ENCODE results near the gene GPR137B. TPM values are rescaled to one million over a fixed set of nuclear protein-coding genes. Genes with fewer than 3 reads are reported as not detected.

GPR137B gene
- total and polyA plus RNA-seq, 2 of the 4 experiments (the other 2 are of a cell fraction): 4.5 to 12.3 TPM

DNA sequence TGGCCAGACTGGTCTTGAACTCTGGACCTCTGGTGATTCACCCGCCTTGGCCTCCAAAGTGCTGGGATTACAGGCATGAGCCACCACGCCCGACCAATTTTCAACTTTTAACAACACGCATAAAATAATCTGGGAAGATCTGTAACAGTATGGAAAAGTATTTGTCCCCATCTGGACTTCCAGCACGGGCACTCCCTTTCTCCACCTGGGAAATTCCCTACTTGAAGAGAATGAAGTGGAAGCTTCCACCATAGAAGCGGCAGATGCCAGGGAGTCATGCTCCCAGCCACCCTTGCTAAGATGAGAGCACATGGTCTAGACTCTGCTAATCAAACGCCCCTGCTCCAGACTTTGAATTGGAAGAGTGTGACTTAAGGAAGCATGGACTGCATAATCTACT, 9.0 kb upstream of the GPR137B start:
- no peak for TF ChIP-seq MXI1 (IDR thresholded peaks at IDR 0.05; ENCODE audit: borderline replicate concordance, low read depth, low read length)
- no peak for TF ChIP-seq SMC3 (IDR thresholded peaks at IDR 0.05; ENCODE audit: low read depth, low read length)
- TF ChIP-seq MAZ (IDR thresholded peaks at IDR 0.05; ENCODE audit: borderline replicate concordance, low read depth, low read length): no peak
- no peak for TF ChIP-seq RFX5 (IDR thresholded peaks at IDR 0.05; ENCODE audit: low read depth, low read length)
- TF ChIP-seq RCOR1 (IDR thresholded peaks at IDR 0.05; ENCODE audit: insufficient replicate concordance, low read length): no peak
- no peak for TF ChIP-seq MAFK (IDR thresholded peaks at IDR 0.05; ENCODE audit: low read depth, low read length)
- TF ChIP-seq FOS (IDR thresholded peaks at IDR 0.05; ENCODE audit: low read depth, low read length): no peak
- TF ChIP-seq, protein P1, sequence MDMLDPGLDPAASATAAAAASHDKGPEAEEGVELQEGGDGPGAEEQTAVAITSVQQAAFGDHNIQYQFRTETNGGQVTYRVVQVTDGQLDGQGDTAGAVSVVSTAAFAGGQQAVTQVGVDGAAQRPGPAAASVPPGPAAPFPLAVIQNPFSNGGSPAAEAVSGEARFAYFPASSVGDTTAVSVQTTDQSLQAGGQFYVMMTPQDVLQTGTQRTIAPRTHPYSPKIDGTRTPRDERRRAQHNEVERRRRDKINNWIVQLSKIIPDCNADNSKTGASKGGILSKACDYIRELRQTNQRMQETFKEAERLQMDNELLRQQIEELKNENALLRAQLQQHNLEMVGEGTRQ (IDR thresholded peaks at IDR 0.05; ENCODE audit: low read depth, low read length): no peak
- TF ChIP-seq ELK1 (IDR thresholded peaks at IDR 0.05; ENCODE audit: borderline replicate concordance, low read depth, low read length): no peak
- no peak for TF ChIP-seq CEBPB (IDR thresholded peaks at IDR 0.05; ENCODE audit: low read depth, low read length)
- no peak for TF ChIP-seq BHLHE40 (IDR thresholded peaks at IDR 0.05; ENCODE audit: low read depth, low read length)
- no peak for TF ChIP-seq CTCF (conservative IDR thresholded peaks at IDR 0.05; ENCODE audit: low read depth, low read length)
- no peak overlapping the region for H4K91ac ChIP-seq (ENCODE audit: insufficient read depth, low read depth, low read length)

More for the DNA sequence above, 9.0 kb upstream of the GPR137B start:
- H3K23ac ChIP-seq (ENCODE audit: low read depth, low read length): no peak overlapping the region
- H3K79me1 ChIP-seq (ENCODE audit: low read depth in 1 of 2, low read length in 2 of 2): no peaks in the 10 kb centered on the region
- H3K4ac ChIP-seq (ENCODE audit: low read depth, low read length): no peak overlapping the region
- no peak overlapping the region for H3K9ac ChIP-seq (ENCODE audit: low read depth, low read length)
- H2BK15ac ChIP-seq (ENCODE audit: low read depth, low read length): no peak overlapping the region
- no peak overlapping the region for H3K4me2 ChIP-seq (ENCODE audit: low read depth, low read length)
- no peak overlapping the region for H2AK9ac ChIP-seq (replicated peaks; ENCODE audit: low read depth, low read length, poor library complexity)
- peaks cover 23% of the 10 kb centered on the region for H3K27me3 ChIP-seq (ENCODE audit: control insufficient read depth, insufficient read depth, low read length)
- no peaks in the 10 kb centered on the region for H3K9me1 ChIP-seq (ENCODE audit: insufficient read depth, low read length)
- H3K4me3 ChIP-seq (ENCODE audit: insufficient read depth, low read depth, low read length): no peak overlapping the region
- in situ Hi-C loops (cut with MboI; ENCODE audit: low sequenced_read_pairs) (no loop called here), dilution Hi-C loops (cut with HindIII; ENCODE audit: low sequenced_read_pairs, unreplicated experiment) (no loop called here), intact Hi-C loops (cut with micrococcal nuclease) (no loop called here)
- H4K20me1 ChIP-seq (ENCODE audit: insufficient read depth, low read length): no peaks in the 10 kb centered on the region
- no peak overlapping the region for H3K14ac ChIP-seq (replicated peaks; ENCODE audit: low read depth, low read length)
- no peaks in the 10 kb centered on the region for H3K4me1 ChIP-seq (ENCODE audit: control insufficient read depth, insufficient read depth, low read length)
- no peak overlapping the region for H2BK20ac ChIP-seq (ENCODE audit: low read depth, low read length)
- ChIA-PET POLR2A (ENCODE audit: unreplicated experiment) (no interaction called here), CTCF (interaction anchor here (0.9 kb wide), 1 partner anchor 8 kb away, joined by 3 read pairs; no protein-coding TSS in a partner anchor)
- no peak overlapping the region for H2BK120ac ChIP-seq (ENCODE audit: low read depth, low read length)
- DNase-seq (no peak), ATAC-seq (ENCODE audit: low read depth) (no peak)
- no CpG with 5 or more reads among the region's 7 CpGs for WGBS, 2 experiments (ENCODE audit: extremely low coverage in 2 of 2, insufficient read length in 1 of 2)
- H3K9me3 ChIP-seq (ENCODE audit: control insufficient read depth, insufficient read depth, low read length): no peaks in the 10 kb centered on the region; the same call in none of the 2 replicates
- no peak overlapping the region for H3K56ac ChIP-seq (ENCODE audit: extremely low read depth, insufficient read depth, low read length)
- BruUV-seq (replicated peaks): no TSS peak
- no peak overlapping the region for H2AFZ ChIP-seq (replicated peaks; ENCODE audit: low read length, poor library complexity)
- H4K8ac ChIP-seq (ENCODE audit: low read depth in 2 of 2, low read length in 2 of 2): no peak overlapping the region
- no peaks in the 10 kb centered on the region for H3K36me3 ChIP-seq (ENCODE audit: control insufficient read depth, insufficient read depth, low read length)
- H3K27ac ChIP-seq (ENCODE audit: insufficient read depth, low read length): no peak overlapping the region
- H4K5ac ChIP-seq (ENCODE audit: low read depth, low read length): no peak overlapping the region
- no peak overlapping the region for H3K18ac ChIP-seq (ENCODE audit: low read depth, low read length)
- no peak overlapping the region for H2BK5ac ChIP-seq (ENCODE audit: low read depth, low read length, poor library complexity, severe bottlenecking)
- no peak overlapping the region for H2AK5ac ChIP-seq (ENCODE audit: low read depth, low read length)
